HepG2 (cell line): Measurements from ENCODE around the gene ID3. TPM values are rescaled to one million over a fixed set of nuclear protein-coding genes. Genes with fewer than 3 reads are reported as not detected.

ENCODE experiments used
- DNMT3B ChIP-seq: conservative IDR thresholded peaks from 2 replicates; pipeline ENCODE4 v1.6.1; 2016; ENCODE audit warnings: missing biosample characterization, control low read depth
- DPF2 ChIP-seq: sonication (generic); formaldehyde crosslinking; IDR thresholded peaks from 2 replicates; pipeline ENCODE4 v1.4.0; 2020; ENCODE audit warnings: mild to moderate bottlenecking, low read depth, missing genetic modification reagents, borderline replicate concordance
- LCORL ChIP-seq, 2 experiments: fragments of 450-650 bp in 1 of 2; sonication (generic) in 1 of 2; formaldehyde crosslinking in 1 of 2; IDR thresholded peaks; 2 replicates each; pipeline versions ENCODE4 v1.5.0 to v1.6.1; 2017 to 2020; ENCODE audit warnings: antibody characterized with exemption in 1 of 2, missing genetic modification reagents in 1 of 2
- NFIC ChIP-seq: IDR thresholded peaks from 2 replicates; pipeline ENCODE4 v1.6.1; 2012; ENCODE audit warnings: mild to moderate bottlenecking, low read length, inconsistent platforms
- NONO ChIP-seq, 2 experiments: fragments of 450-650 bp in 1 of 2; sonication (generic) in 1 of 2; formaldehyde crosslinking in 1 of 2; IDR thresholded peaks in 1 of 2; conservative IDR thresholded peaks in 1 of 2; 2 replicates each; pipeline versions ENCODE4 v1.6.1 to v1.8.0; 2017 to 2022; ENCODE audit warnings: mild to moderate bottlenecking in 1 of 2, missing genetic modification reagents in 1 of 2, moderate library complexity in 1 of 2
- PCBP2 ChIP-seq: fragments of 200-400 bp; formaldehyde crosslinking; optimal IDR thresholded peaks from 2 replicates; pipeline ENCODE3; 2018; ENCODE audit warnings: low read length, low read depth; ENCODE audit not compliant: poor library complexity, severe bottlenecking
- PHB2 ChIP-seq: fragments of 450-650 bp; IDR thresholded peaks from 2 replicates; pipeline ENCODE4 v1.6.1; 2018; ENCODE audit not compliant: partially characterized antibody
- PRDM15 ChIP-seq: sonication (generic); formaldehyde crosslinking; IDR thresholded peaks from 2 replicates; pipeline ENCODE4 v1.4.0; 2020; ENCODE audit warnings: missing genetic modification reagents
- RXRB ChIP-seq: IDR thresholded peaks from 2 replicates; pipeline ENCODE4 v1.6.1; 2016; ENCODE audit warnings: borderline replicate concordance, missing genetic modification reagents, missing compliant biosample characterization
- SAFB2 ChIP-seq: sonication (generic); formaldehyde crosslinking; IDR thresholded peaks from 2 replicates; pipeline ENCODE4 v1.5.1; 2020; ENCODE audit warnings: missing genetic modification reagents, low read depth, mild to moderate bottlenecking, borderline replicate concordance
- SAP130 ChIP-seq: IDR thresholded peaks from 2 replicates; pipeline ENCODE4 v1.6.1; 2016; ENCODE audit warnings: low read depth
- SMAD1 ChIP-seq: sonication (generic); formaldehyde crosslinking; IDR thresholded peaks from 2 replicates; pipeline ENCODE4 v1.4.0; 2020; ENCODE audit warnings: missing genetic modification reagents, low read depth, mild to moderate bottlenecking, borderline replicate concordance
- SMC3 ChIP-seq: IDR thresholded peaks from 2 replicates; pipeline ENCODE4 v1.6.1; 2011; ENCODE audit warnings: low read length, improper control_type of control experiment
- SNAI1 ChIP-seq: sonication (generic); formaldehyde crosslinking; IDR thresholded peaks from 2 replicates; pipeline ENCODE4 v1.5.0; 2020; ENCODE audit warnings: mild to moderate bottlenecking, missing genetic modification reagents, borderline replicate concordance
- SSRP1 ChIP-seq: IDR thresholded peaks from 2 replicates; pipeline ENCODE4 v1.6.1; 2016; ENCODE audit warnings: control low read depth
- TERF1 ChIP-seq: sonication (generic); formaldehyde crosslinking; IDR thresholded peaks from 2 replicates; pipeline ENCODE4 v1.8.0; 2022; ENCODE audit warnings: mild to moderate bottlenecking, missing genetic modification reagents, moderate library complexity
- TMF1 ChIP-seq: sonication (generic); formaldehyde crosslinking; IDR thresholded peaks from 2 replicates; pipeline ENCODE4 v1.8.1; 2022; ENCODE audit warnings: low read depth, missing genetic modification reagents
- ZC3H13 ChIP-seq: sonication (generic); formaldehyde crosslinking; IDR thresholded peaks from 2 replicates; pipeline ENCODE4 v1.8.1; 2023; ENCODE audit warnings: mild to moderate bottlenecking, missing genetic modification reagents, moderate library complexity
- ZNF205 ChIP-seq: IDR thresholded peaks from 2 replicates; pipeline ENCODE4 v1.6.1; 2018; ENCODE audit warnings: missing biosample characterization, missing genetic modification reagents
- ZNF343 ChIP-seq: sonication (generic); formaldehyde crosslinking; IDR thresholded peaks from 2 replicates; pipeline ENCODE4 v1.4.0; 2020; ENCODE audit warnings: mild to moderate bottlenecking, missing genetic modification reagents
- ZNF430 ChIP-seq: sonication (generic); formaldehyde crosslinking; IDR thresholded peaks from 2 replicates; pipeline ENCODE4 v1.9.0; 2021; ENCODE audit warnings: mild to moderate bottlenecking, missing genetic modification reagents
- ZNF570 ChIP-seq: sonication (generic); formaldehyde crosslinking; IDR thresholded peaks from 2 replicates; pipeline ENCODE4 v1.4.0; 2020; ENCODE audit warnings: mild to moderate bottlenecking, missing genetic modification reagents, borderline replicate concordance
- ZNF615 ChIP-seq: sonication (generic); formaldehyde crosslinking; IDR thresholded peaks from 2 replicates; pipeline ENCODE4 v1.5.0; 2020; ENCODE audit warnings: mild to moderate bottlenecking, missing genetic modification reagents, borderline replicate concordance
- ZNF713 ChIP-seq: sonication (generic); formaldehyde crosslinking; IDR thresholded peaks from 2 replicates; pipeline ENCODE4 v1.4.0; 2020; ENCODE audit warnings: mild to moderate bottlenecking, missing genetic modification reagents
- ZNF768 ChIP-seq: sonication (generic); formaldehyde crosslinking; IDR thresholded peaks from 2 replicates; pipeline ENCODE4 v1.4.0; 2020; ENCODE audit warnings: missing genetic modification reagents
- ZNF781 ChIP-seq: sonication (generic); formaldehyde crosslinking; IDR thresholded peaks from 2 replicates; pipeline ENCODE4 v1.5.1; 2020; ENCODE audit warnings: borderline replicate concordance, mild to moderate bottlenecking, missing genetic modification reagents; ENCODE audit errors: not compliant biosample characterization
- polyA plus RNA-seq, 8 experiments: library from polyadenylated mRNA; depleted of rRNA in 3 of 8; stranded (reverse) in 7 of 8; unstranded in 1 of 8; fragments of >200 nt; fragmentation: Illumina TruSeq in 4 of 8; extraction: Trizol in 4 of 8; gene quantifications; 2 replicates each; pipeline versions ENCODE4 v1.2.1 to v1.2.3, GENCODE V29; 2011 to 2016; ENCODE audit warnings: low read depth in 4 of 8, missing spikeins in 1 of 8, mixed read lengths in 1 of 8; ENCODE audit not compliant: insufficient read depth in 1 of 8
- total RNA-seq, 5 experiments: library from RNA; depleted of rRNA; stranded (reverse); fragments of >200 nt; fragmentation: Illumina TruSeq; extraction: Trizol; gene quantifications; 2 replicates each; pipeline ENCODE4 v1.2.3, GENCODE V29; 2016; ENCODE audit warnings: low read depth in 1 of 5

ID3 gene
- total and polyA plus RNA-seq, 2 of the 13 experiments (the other 11 are each of a cell fraction or from before 2014, with no cell fraction given), result 64.8 to 115 TPM

GRCh38 chr1:23558140-23558871, 995 bp downstream of the ID3 start (continued):
- TF ChIP-seq RXRB (CRISPR knock-in tag) (peak; percentile 48; the same call in 1 of the 2 replicates), ZNF430 (CRISPR knock-in tag) (no peak), TMF1 (CRISPR knock-in tag) (peak; percentile 45; the same call in 1 of the 2 replicates), ZC3H13 (CRISPR knock-in tag) (peak; percentile 55; the same call in 1 of the 2 replicates), PCBP2 (no peak), DPF2 (CRISPR knock-in tag) (no peak), SAP130 (CRISPR knock-in tag) (peak; percentile 77), SNAI1 (CRISPR knock-in tag) (0 out of 2 replicates have a peak, but pooled peaks have one; percentile 31), ZNF570 (CRISPR knock-in tag) (no peak), NONO (IDR thresholded peaks at IDR 0.05) (no peak), NONO (CRISPR knock-in tag; conservative IDR thresholded peaks at IDR 0.05) (peak; percentile 76), TERF1 (CRISPR knock-in tag) (no peak), PRDM15 (peak; percentile 7; the same call in 1 of the 2 replicates), SSRP1 (CRISPR knock-in tag) (no peak), NFIC (no peak), DNMT3B (CRISPR knock-in tag) (no peak), ZNF205 (CRISPR knock-in tag) (no peak; the same call in 1 of the 2 replicates), SMAD1 (no peak), ZNF768 (CRISPR knock-in tag) (peak; percentile 72; the same call in 1 of the 2 replicates), SAFB2 (no peak), ZNF615 (0 out of 2 replicates have a peak, but pooled peaks have one; percentile 56), ZNF713 (CRISPR knock-in tag) (no peak), ZNF343 (no peak), SMC3 (no peak), PHB2 (no peak), LCORL (IDR thresholded peaks at IDR 0.05) (no peak), LCORL (CRISPR knock-in tag; IDR thresholded peaks at IDR 0.05) (peak; percentile 82), ZNF781 (peak; percentile 64)
